ENCODE results near the gene MYO7B. TPM values are rescaled to one million over a fixed set of nuclear protein-coding genes. Genes with fewer than 3 reads are reported as not detected.
A peak's percentile ranks its signal among the peaks of the same experiment; 100 is the strongest.

Gene MYO7B
- total and polyA plus RNA-seq, 9 of the 15 experiments (the other 6 are each of a cell fraction or from before 2014, with no cell fraction given): 0.08 TPM; not detected in 8

- TF ChIP-seq DNMT1 (IDR thresholded peaks at IDR 0.05): no peak
- no peak for TF ChIP-seq ZBTB49 (CRISPR knock-in tag; IDR thresholded peaks at IDR 0.05; ENCODE audit: borderline replicate concordance)
- TF ChIP-seq ZHX1 (conservative IDR thresholded peaks at IDR 0.05; ENCODE audit: low read length): no peak
- peak; percentile 35; the same call in 1 of the 2 replicates for TF ChIP-seq POLR2G (IDR thresholded peaks at IDR 0.05; ENCODE audit: low read depth, low read length)
- TF ChIP-seq L3MBTL2 (IDR thresholded peaks at IDR 0.05): peak; percentile 55; the same call in 1 of the 2 replicates
- no peak for TF ChIP-seq HOMEZ (CRISPR knock-in tag; IDR thresholded peaks at IDR 0.05)
- no peak for TF ChIP-seq FUS (optimal IDR thresholded peaks at IDR 0.05; ENCODE audit: low read depth, low read length)
- TF ChIP-seq ZNF395 (CRISPR knock-in tag; IDR thresholded peaks at IDR 0.05): 0 out of 2 replicates have a peak, but pooled peaks have one; percentile 15
- no peak for TF ChIP-seq MTA1 (IDR thresholded peaks at IDR 0.05; ENCODE audit: borderline replicate concordance)
- TF ChIP-seq FOS (IDR thresholded peaks at IDR 0.05; ENCODE audit: extremely low read depth, insufficient read length): no peak
- TF ChIP-seq E2F6 (IDR thresholded peaks at IDR 0.05; ENCODE audit: borderline replicate concordance in 1 of 2, extremely low read depth in 1 of 2, insufficient read depth in 1 of 2, insufficient read length in 1 of 2, low read depth in 1 of 2, low read length in 1 of 2, poor library complexity in 1 of 2, severe bottlenecking in 1 of 2): peak in 1 of 2 experiments; percentile 62
- TF ChIP-seq PRDM10 (IDR thresholded peaks at IDR 0.05; ENCODE audit: partially characterized antibody): peak; percentile 16
Measured at GRCh38 chr2:127638361-127639110, 103.1 kb downstream of the MYO7B start (continued).

All from K562 (cell line).